NCI-H446 (cell line): ENCODE data around the gene SLC10A3.
A peak's percentile ranks its signal among the peaks of the same experiment; 100 is the strongest.

Experiments used
- DNase-seq, 2 experiments: peaks; one replicate each; lab custom pipeline; 2025; lab: John Stamatoyannopoulos, UW

The SLC10A3 gene, protein sequence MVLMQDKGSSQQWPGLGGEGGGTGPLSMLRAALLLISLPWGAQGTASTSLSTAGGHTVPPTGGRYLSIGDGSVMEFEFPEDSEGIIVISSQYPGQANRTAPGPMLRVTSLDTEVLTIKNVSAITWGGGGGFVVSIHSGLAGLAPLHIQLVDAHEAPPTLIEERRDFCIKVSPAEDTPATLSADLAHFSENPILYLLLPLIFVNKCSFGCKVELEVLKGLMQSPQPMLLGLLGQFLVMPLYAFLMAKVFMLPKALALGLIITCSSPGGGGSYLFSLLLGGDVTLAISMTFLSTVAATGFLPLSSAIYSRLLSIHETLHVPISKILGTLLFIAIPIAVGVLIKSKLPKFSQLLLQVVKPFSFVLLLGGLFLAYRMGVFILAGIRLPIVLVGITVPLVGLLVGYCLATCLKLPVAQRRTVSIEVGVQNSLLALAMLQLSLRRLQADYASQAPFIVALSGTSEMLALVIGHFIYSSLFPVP

DNA sequence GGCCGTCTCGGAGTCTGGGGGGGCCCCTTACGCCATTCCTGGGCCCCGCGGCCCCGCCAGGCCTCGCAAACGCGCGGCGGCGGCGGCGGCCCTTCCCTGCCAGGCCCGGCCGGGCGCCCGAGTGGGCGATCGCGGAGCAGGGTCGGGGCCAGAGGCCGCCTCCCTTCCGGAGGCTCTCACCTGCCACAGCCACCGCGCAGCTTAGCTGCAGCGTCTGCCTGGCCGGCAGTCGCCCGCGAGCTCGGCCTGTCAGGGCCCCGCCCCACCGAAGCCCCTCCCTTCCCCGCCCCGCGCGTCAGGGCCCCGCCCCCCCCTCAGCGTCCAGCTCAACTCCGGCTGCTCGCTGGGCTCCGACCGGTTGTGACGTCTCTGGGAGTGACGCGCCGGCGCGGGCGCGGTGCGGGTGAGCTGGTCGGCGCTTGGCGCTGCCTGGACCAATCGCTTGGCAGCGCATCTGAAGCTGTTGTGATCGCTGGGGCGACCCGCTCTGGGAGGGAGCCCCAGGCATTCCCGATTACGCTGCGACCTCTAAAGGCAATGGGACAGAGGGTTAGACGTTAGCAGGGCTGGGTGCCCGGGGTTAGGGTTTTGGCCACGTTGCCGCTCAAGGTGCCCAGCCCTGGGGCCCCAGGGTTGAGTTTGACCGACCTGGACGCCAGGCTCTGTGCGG, at the start of gene SLC10A3:
TSS of gene SLC10A3 (minus strand) at position 216 of the 670 bp plus-strand sequence. CDS start 1,689 bp downstream, outside the sequence.
- peak; percentile 75 to 95 for DNase-seq

DNA sequence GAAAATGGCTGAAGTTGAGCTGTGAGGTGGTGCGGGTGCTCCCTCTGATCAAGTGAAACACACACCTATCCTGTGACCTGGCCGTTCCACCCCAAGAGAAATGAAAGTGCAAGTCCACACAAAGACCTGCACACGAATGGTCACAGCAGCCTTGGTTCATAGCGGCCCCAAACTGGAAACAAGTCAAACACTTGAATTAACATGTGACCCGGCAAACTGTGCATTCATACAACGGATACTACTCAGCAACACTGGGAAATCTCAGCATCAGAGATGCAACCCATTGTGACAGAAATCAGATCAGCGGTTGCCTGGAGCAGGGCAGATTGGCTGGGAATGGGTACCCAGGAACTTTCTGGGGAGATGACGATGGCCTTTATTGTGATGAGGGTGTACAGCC, 48.6 kb upstream of the SLC10A3 start:
- DNase-seq: no peak

DNA sequence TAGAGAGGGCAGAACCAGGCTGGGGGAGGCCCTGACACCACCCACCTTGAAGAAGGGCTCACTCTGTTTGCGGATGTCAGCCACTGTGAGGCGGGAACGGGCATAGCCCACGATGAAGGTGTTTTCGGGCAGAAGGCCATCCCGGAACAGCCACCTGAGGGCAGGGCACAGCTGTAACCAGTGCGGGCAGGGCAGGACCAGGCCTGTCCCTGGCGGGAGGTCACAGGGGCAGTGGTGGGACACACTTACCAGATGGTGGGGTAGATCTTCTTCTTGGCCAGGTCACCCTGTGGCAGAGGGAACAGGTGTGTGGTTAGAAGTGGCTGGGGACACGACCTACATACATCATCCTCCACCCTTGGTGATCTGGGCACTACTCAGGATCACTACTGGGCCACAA, 45.5 kb upstream of the SLC10A3 start:
- DNase-seq: no peak

- DNase-seq: peak; percentile 41 to 87
Measured at GRCh38 chrX:154534526-154535322, 44.3 kb upstream of the SLC10A3 start.

DNA sequence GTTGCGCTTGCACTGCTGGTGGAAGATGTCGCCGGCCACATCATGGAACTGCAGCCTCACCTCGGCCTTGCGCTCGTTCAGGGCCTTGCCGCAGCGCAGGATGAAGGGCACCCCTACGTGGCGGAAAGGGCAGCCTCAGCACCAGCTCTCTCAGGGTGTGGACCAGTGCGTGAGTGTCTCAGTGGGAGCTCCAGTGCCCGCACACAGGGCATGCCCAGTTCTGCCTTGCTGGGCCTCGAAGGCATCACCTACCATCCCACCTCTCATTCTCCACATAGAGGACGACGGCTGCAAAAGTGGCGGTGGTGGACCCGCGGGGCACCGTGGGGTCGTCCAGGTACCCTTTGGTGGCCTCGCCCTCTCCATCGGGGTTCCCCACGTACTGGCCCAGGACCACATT, 42.3 kb upstream of the SLC10A3 start:
- no peak for DNase-seq

DNA sequence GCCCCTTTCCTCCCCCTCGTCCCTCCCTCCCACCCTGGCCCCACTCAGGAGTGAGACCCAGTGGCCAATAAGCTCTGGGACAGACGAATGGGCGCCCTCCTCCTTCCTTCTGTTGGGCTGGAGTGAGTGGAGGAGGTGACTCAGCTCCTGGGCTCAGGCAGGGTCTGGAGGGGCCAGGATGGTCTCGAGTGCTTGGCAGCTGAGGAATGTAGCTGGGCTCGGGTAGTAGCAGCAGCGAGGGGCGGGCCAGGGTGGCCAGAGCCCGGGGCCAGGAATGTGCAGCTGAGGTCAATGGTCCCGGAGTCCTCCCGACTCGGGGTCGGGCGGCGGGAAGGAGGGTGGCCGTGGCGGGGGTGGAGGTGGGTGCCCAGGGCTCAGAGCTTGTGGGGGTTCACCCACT, 41.2 kb upstream of the SLC10A3 start:
- DNase-seq: no peak

- no peak for DNase-seq
Measured at GRCh38 chrX:154530286-154530685, 39.9 kb upstream of the SLC10A3 start.

GRCh38 chrX:154529206-154529612, 38.8 kb upstream of the SLC10A3 start:
- no peak for DNase-seq

DNA sequence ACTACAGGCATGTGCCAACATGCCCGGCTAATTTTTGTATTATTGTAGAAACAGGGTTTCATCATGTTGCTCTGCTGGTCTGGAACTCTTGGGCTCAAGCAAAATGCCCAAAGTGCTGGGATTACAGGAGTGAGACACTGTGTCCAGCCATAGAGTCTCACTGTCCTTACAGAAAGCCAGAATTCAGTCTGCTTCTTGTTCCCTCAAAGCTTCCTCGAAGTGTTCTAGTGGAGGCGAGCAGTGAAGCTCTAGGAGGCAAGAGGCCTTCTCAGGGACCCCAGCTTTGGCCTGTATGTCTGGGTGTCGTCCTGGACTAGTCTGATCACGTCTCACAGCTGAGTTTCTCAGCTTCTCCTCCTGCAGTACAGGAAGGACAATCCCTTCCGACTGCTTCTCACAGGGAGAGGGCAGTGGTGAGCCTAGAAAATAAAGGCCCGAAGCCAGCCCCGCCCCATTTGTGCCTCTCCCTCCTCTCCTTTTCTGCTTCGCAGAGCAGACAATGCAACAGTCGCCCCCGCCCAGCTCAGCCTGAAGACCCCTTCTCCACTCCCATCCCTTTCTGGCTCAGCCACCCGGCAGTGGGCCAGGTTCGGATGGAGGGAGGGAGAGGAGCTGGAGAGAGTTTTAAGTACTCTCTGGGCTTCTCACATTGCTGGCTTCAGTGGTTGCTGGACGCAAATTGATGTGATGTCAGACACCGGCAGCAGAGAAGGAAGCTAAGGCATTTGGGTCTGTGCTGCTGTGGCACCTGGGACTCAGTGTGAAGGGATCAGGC, 36.7 kb upstream of the SLC10A3 start:
- DNase-seq: peak; percentile 53 to 68

- no peak for DNase-seq
Measured at GRCh38 chrX:154525606-154526490, 35.4 kb upstream of the SLC10A3 start.

DNA sequence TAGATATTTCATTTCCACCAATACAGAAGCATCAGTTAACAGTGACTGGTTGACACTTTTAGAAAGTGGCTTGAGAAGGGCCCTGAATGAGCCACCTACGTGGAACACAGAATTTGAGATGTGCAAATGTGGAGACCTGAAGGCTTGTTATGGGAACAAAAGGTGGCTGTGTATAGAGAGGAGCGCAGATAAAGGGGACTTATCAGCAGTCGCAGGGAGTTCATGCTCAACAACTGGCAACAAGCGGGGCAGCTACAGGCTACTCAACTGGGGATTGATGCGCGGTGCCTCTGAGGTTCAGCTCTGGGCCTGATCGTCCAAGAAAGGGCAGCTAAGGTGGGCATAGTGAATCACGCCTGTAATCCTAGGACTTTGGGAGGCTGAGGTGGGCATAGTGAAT, 29.0 kb upstream of the SLC10A3 start:
- no peak for DNase-seq

- DNase-seq: no peak
Measured at GRCh38 chrX:154517101-154517781, 26.8 kb upstream of the SLC10A3 start.

GRCh38 chrX:154516656-154517100, 26.2 kb upstream of the SLC10A3 start:
- DNase-seq: no peak

- peak; percentile 38 to 91 for DNase-seq
Measured at GRCh38 chrX:154515966-154516655, 25.7 kb upstream of the SLC10A3 start, which contains the start of gene FAM3A. Gene FAM3A, minus strand, starts transcription at chrX:154516232. Its CDS starts 460 bp downstream, at chrX:154515772.

GRCh38 chrX:154515090-154515965, 24.9 kb upstream of the SLC10A3 start:
- DNase-seq: no peak

DNA sequence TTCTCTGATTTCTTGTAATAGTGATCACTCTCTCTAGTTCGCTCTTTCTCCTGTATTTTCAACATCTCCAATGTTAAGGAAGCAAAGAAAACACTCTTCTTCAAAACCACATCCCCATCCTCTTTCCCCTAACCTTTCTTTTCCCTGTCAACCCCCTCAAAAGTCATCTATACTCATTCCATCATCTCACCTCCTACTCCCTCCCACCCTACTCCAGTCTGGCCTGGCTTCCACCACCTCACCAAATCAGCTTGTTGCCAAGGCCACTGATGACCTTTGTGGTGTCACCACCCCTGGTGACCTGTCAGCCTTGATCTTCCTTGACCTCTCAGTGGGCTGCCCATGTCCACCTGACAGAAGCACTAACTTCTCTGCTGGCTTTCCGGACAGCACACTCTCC, 23.3 kb upstream of the SLC10A3 start:
- no peak for DNase-seq

GRCh38 chrX:154512879-154513553, 22.6 kb upstream of the SLC10A3 start:
- DNase-seq: no peak

DNA sequence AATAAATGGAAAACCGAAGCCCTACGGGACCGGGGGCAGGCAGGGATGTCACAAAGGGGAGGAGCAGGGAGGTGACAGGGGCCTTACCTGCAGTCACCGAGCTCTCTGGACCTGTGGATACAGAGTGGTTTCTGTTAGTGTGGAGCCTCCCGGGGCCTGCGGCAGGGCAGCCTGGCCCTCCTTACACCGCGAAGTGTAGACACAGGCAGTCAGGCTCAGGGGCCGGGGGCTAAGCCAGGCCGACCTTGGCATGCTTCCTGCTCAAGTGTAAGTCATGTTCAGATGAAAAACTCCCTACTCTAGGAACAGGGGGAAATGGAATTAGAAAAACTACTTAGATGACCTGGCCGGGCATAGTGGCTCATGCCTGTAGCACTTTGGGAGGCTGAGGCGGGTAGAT, 21.3 kb upstream of the SLC10A3 start:
- DNase-seq: no peak
